B cell (primary cell): ENCODE data around the gene ZNF142. TPM values are rescaled to one million over a fixed set of nuclear protein-coding genes. Genes with fewer than 3 reads are reported as not detected.

ENCODE experiments used
- ATAC-seq: fragments of 200-7000 bp; cut with Tn5 transposase; one replicate; pipeline ENCODE4 v1.10.0; 2021; ENCODE audit warnings: low read depth, mild to moderate bottlenecking, moderate number of reproducible peaks, moderate library complexity
- CTCF ChIA-PET: fragments of 350-600 bp; sonication (Branson Sonifier 250); formaldehyde crosslinking; loops from one replicate; lab custom pipeline; 2021; ENCODE audit warnings: antibody characterized with exemption, inconsistent platforms; lab: Charles Lee
- POLR2A ChIA-PET: fragments of 350-600 bp; sonication (Branson Sonifier 250); formaldehyde crosslinking; loops from one replicate; lab custom pipeline; 2021; ENCODE audit warnings: antibody characterized with exemption; lab: Charles Lee
- DNase-seq: peaks from one replicate; pipeline ENCODE4 v3.0.0; 2013
- H2AFZ ChIP-seq: 2 replicates; pipeline ENCODE4 v1.6.1; 2012; ENCODE audit warnings: mild to moderate bottlenecking, low read depth, low read length; ENCODE audit not compliant: insufficient read depth, poor library complexity, severe bottlenecking
- H3K27ac ChIP-seq, 2 donors: 1 replicate in 1 of 2; 2 replicates in 1 of 2; pipeline ENCODE4 v1.5.1; 2012 to 2013; ENCODE audit warnings: low read length in 2 of 2, mild to moderate bottlenecking in 2 of 2, moderate library complexity in 1 of 2
- H3K27me3 ChIP-seq, 4 experiments: fragments of 200-600 bp in 1 of 4; sonication (generic) in 1 of 4; replicated peaks in 1 of 4; 1 replicate in 2 of 4; 2 replicates in 2 of 4; pipeline versions ENCODE4 v1.6.1 to v1.7.0; 2013 to 2016; ENCODE audit warnings: low read length in 3 of 4, mild to moderate bottlenecking in 2 of 4, mixed read lengths in 1 of 4, moderate library complexity in 1 of 4; ENCODE audit not compliant: insufficient read depth in 4 of 4, control insufficient read depth in 3 of 4; ENCODE audit errors: control extremely low read depth in 1 of 4
- H3K36me3 ChIP-seq, 2 experiments: replicated peaks in 1 of 2; 1 replicate in 1 of 2; 2 replicates in 1 of 2; pipeline versions ENCODE4 v1.6.1 to v1.7.1; 2013; ENCODE audit warnings: low read length in 1 of 2; ENCODE audit not compliant: insufficient read depth in 2 of 2, control insufficient read depth in 1 of 2; ENCODE audit errors: control extremely low read depth in 1 of 2, extremely low read depth in 1 of 2
- H3K4me1 ChIP-seq, 2 donors: fragments of 200-600 bp in 1 of 2; sonication (generic) in 1 of 2; 1 replicate in 1 of 2; 2 replicates in 1 of 2; pipeline versions ENCODE4 v1.5.1 to v1.6.1; 2013 to 2017; ENCODE audit warnings: low read length in 2 of 2; ENCODE audit not compliant: control insufficient read depth in 2 of 2, insufficient read depth in 2 of 2
- H3K4me2 ChIP-seq: replicated peaks from 2 replicates; pipeline ENCODE3; 2012; ENCODE audit warnings: mild to moderate bottlenecking, low read depth, low read length; ENCODE audit not compliant: poor library complexity, severe bottlenecking
- H3K4me3 ChIP-seq, 5 experiments: fragments of 200-600 bp in 1 of 5; sonication (generic) in 1 of 5; 1 replicate in 3 of 5; 2 replicates in 2 of 5; pipeline versions ENCODE4 v1.5.1 to v1.7.0; 2011 to 2016; ENCODE audit warnings: low read length in 4 of 5, mild to moderate bottlenecking in 4 of 5, low read depth in 2 of 5, control low read depth in 1 of 5, moderate library complexity in 1 of 5; ENCODE audit not compliant: insufficient read depth in 1 of 5; ENCODE audit errors: control extremely low read depth in 1 of 5, extremely low read depth in 1 of 5
- H3K79me2 ChIP-seq: fragments of 200-600 bp; sonication (generic); one replicate; pipeline ENCODE4 v1.6.0; 2016; ENCODE audit warnings: low read length; ENCODE audit not compliant: control insufficient read depth, insufficient read depth
- H3K9ac ChIP-seq: fragments of 200-600 bp; sonication (generic); 2 replicates; pipeline ENCODE4 v1.6.1; 2017; ENCODE audit warnings: mild to moderate bottlenecking, low read length, moderate library complexity
- H3K9me3 ChIP-seq, 3 donors: one replicate each; pipeline versions ENCODE4 v1.6.1 to v1.7.1; 2013; ENCODE audit warnings: low read length in 2 of 3; ENCODE audit not compliant: control insufficient read depth in 2 of 3, insufficient read depth in 1 of 3; ENCODE audit errors: control extremely low read depth in 1 of 3
- H4K20me1 ChIP-seq: 2 replicates; pipeline ENCODE4 v1.6.0; 2012; ENCODE audit warnings: mild to moderate bottlenecking, low read length; ENCODE audit not compliant: insufficient read depth, control insufficient read depth, poor library complexity, severe bottlenecking
- H3K27ac Mint-ChIP-seq: one replicate; pipeline ENCODE4 v1.8.0; 2021; ENCODE audit warnings: mixed read lengths
- H3K27me3 Mint-ChIP-seq: one replicate; pipeline ENCODE4 v1.8.0; 2021; ENCODE audit warnings: mixed read lengths
- H3K4me1 Mint-ChIP-seq: one replicate; pipeline ENCODE4 v1.8.0; 2021; ENCODE audit warnings: mixed read lengths
- H3K4me3 Mint-ChIP-seq: one replicate; pipeline ENCODE4 v1.8.0; 2021; ENCODE audit warnings: mixed read lengths
- H3K9me3 Mint-ChIP-seq: one replicate; pipeline ENCODE4 v1.8.0; 2022; ENCODE audit warnings: mixed read lengths; ENCODE audit not compliant: insufficient read depth
- CTCF ChIP-seq: fragments of 200-600 bp; IDR thresholded peaks from one replicate; pipeline ENCODE4 v1.8.0; 2022; ENCODE audit warnings: antibody characterized with exemption, mild to moderate bottlenecking
- EZH2 ChIP-seq: IDR thresholded peaks from 2 replicates; pipeline ENCODE4 v1.6.1; 2012; ENCODE audit warnings: borderline replicate concordance, low read depth, mild to moderate bottlenecking, moderate library complexity, low read length; ENCODE audit not compliant: insufficient read depth, poor library complexity, severe bottlenecking
- WGBS: methylation state at CpG from one replicate; pipeline ENCODE4 v1.1.5; 2013; ENCODE audit warnings: missing lambda C conversion rate; ENCODE audit not compliant: insufficient coverage; 5-methylcytosine and 5-hydroxymethylcytosine counted together
- intact Hi-C: fragments of 100-400 bp; cut with micrococcal nuclease; formaldehyde crosslinking; loops from one replicate; pipeline ENCODE4 v1.10.0; 2022
- polyA plus RNA-seq: library from polyadenylated mRNA; depleted of rRNA; stranded (reverse); fragments of >200 nt; gene quantifications from 2 replicates; pipeline ENCODE4 v1.2.3, GENCODE V29; 2012
- total RNA-seq, 2 donors: library from RNA; stranded (reverse); fragments of 120-200 nt in 1 of 2; gene quantifications; 1 replicate in 1 of 2; 2 replicates in 1 of 2; pipeline versions ENCODE4 v1.2.3 to v1.2.4, GENCODE V29; 2013 to 2022

The ZNF142 gene
- total and polyA plus RNA-seq, 2 donors (not counting 1 experiment from before 2014, with no cell fraction given), result 26.7 to 51.1 TPM

- Histone ChIP-seq H3K4me1 (peaks cover 0 to 3% of the 10 kb centered on the region in 2 donors), H3K4me2 (no peak overlapping the region), H3K36me3 (no peaks in the 10 kb centered on the region), H3K79me2 (no peaks in the 10 kb centered on the region), H3K27ac (no peak overlapping the region), H3K9me3 (no peaks in the 10 kb centered on the region), H3K27me3 (no peaks in the 10 kb centered on the region), H4K20me1 (no peaks in the 10 kb centered on the region), H3K9ac (no peak overlapping the region), H2AFZ (peak overlapping the region; percentile 42), H3K4me3 (no peak overlapping the region)
- DNase-seq (no peak), ATAC-seq (no peak)
- ChIA-PET CTCF (no interaction called here), POLR2A (no interaction called here)
- no peaks in the 10 kb centered on the region for H3K9me3 Mint-ChIP-seq
- no peak overlapping the region for H3K4me3 Mint-ChIP-seq
- 63% methylated on average over 4 of the region's 7 CpGs for WGBS
- no peak overlapping the region for H3K27ac Mint-ChIP-seq
- TF ChIP-seq CTCF, result no peak
- no peak for TF ChIP-seq EZH2
- peaks cover 4% of the 10 kb centered on the region for H3K4me1 Mint-ChIP-seq
- H3K27me3 Mint-ChIP-seq, result no peaks in the 10 kb centered on the region
- intact Hi-C loops, result no loop called here
Observed at GRCh38 chr2:218622606-218623365, 36.6 kb downstream of the ZNF142 start.

GRCh38 chr2:218621007-218621406 is 38.4 kb downstream of the ZNF142 start:
- ATAC-seq, result no peak
- Histone ChIP-seq H3K4me3 (no peak overlapping the region), H3K9me3 (no peaks in the 10 kb centered on the region), H4K20me1 (no peaks in the 10 kb centered on the region), H2AFZ (no peak overlapping the region), H3K4me2 (no peak overlapping the region), H3K27me3 (no peaks in the 10 kb centered on the region), H3K4me1 (peaks cover 0 to 3% of the 10 kb centered on the region in 2 donors), H3K79me2 (no peaks in the 10 kb centered on the region), H3K36me3 (no peaks in the 10 kb centered on the region), H3K27ac (no peak overlapping the region), H3K9ac (no peak overlapping the region)
- CTCF ChIA-PET, result no interaction called here
- no peak for TF ChIP-seq EZH2
- TF ChIP-seq CTCF, result no peak
- Mint-ChIP-seq H3K27ac (no peak overlapping the region), H3K4me3 (no peak overlapping the region), H3K9me3 (no peaks in the 10 kb centered on the region), H3K4me1 (peaks cover 4% of the 10 kb centered on the region), H3K27me3 (no peaks in the 10 kb centered on the region)
- intact Hi-C loops, result no loop called here
- DNase-seq, result no peak
- WGBS, result 40% methylated on average over 2 of the region's 7 CpGs
- POLR2A ChIA-PET, result no interaction called here
